ELF-1 (cell line): ENCODE data around the gene CTCFL.
"Not testable (repeated sequence)": the region's sequence is repeated elsewhere in the genome, so short reads cannot be mapped to it uniquely, and the experiment has no call there.

Experiments
- DNase-seq: peaks from one replicate; pipeline ENCODE4 v3.0.0-alpha.2; 2016; ENCODE audit warnings: low read depth, low spot score

CTCFL gene

GRCh38 chr20:57509665-57510237 is 15.2 kb downstream of the CTCFL start:
- DNase-seq = peak; percentile 51

- DNase-seq = no peak
These were observed 16.1 kb downstream of the CTCFL start for GRCh38 chr20:57508831-57509230.

- no peak for DNase-seq
These were observed 16.6 kb downstream of the CTCFL start for GRCh38 chr20:57508381-57508780.

GRCh38 chr20:57507477-57507876 is 17.5 kb downstream of the CTCFL start:
- DNase-seq = no peak

- no peak for DNase-seq
These were observed 19.0 kb downstream of the CTCFL start for GRCh38 chr20:57505979-57506378.

- no peak for DNase-seq
These were observed 20.5 kb downstream of the CTCFL start for GRCh38 chr20:57504411-57504810.

- no peak for DNase-seq
These were observed 21.8 kb downstream of the CTCFL start for GRCh38 chr20:57503035-57503658.

GRCh38 chr20:57502336-57502700 is 22.6 kb downstream of the CTCFL start:
- DNase-seq = no peak

GRCh38 chr20:57501461-57502335 is 23.2 kb downstream of the CTCFL start:
- peak; percentile 88 for DNase-seq

- peak; percentile 48 for DNase-seq
These were observed 24.0 kb downstream of the CTCFL start for GRCh38 chr20:57500962-57501361.

GRCh38 chr20:57500235-57500634 is 24.7 kb downstream of the CTCFL start:
- no peak for DNase-seq

GRCh38 chr20:57499676-57500075 is 25.3 kb downstream of the CTCFL start:
- no peak for DNase-seq

GRCh38 chr20:57498425-57499400 is 26.2 kb downstream of the CTCFL start:
- peak; percentile 57 for DNase-seq

- DNase-seq = no peak
These were observed 28.3 kb downstream of the CTCFL start for GRCh38 chr20:57496592-57496991.

GRCh38 chr20:57495978-57496377 is 29.0 kb downstream of the CTCFL start:
- DNase-seq = peak; percentile 39

GRCh38 chr20:57493091-57493615 is 31.8 kb downstream of the CTCFL start:
- DNase-seq = no peak

GRCh38 chr20:57491373-57491772 is 33.6 kb downstream of the CTCFL start:
- DNase-seq = no peak

GRCh38 chr20:57488277-57488676 is 36.7 kb downstream of the CTCFL start:
- DNase-seq = not testable (repeated sequence)

- no peak for DNase-seq
These were observed 39.2 kb downstream of the CTCFL start for GRCh38 chr20:57485770-57486169.

- DNase-seq = no peak
These were observed 40.2 kb downstream of the CTCFL start for GRCh38 chr20:57484772-57485171.

- no peak for DNase-seq
These were observed 41.5 kb downstream of the CTCFL start for GRCh38 chr20:57483287-57484050.
